Fibroblast of skin of abdomen (primary cell): ENCODE results near the gene CLEC1A.
A peak's percentile ranks its signal among the peaks of the same experiment; 100 is the strongest.

Experiments
- DNase-seq: peaks from one replicate; pipeline ENCODE4 v3.0.0-alpha.2; 2013

CLEC1A gene

DNA sequence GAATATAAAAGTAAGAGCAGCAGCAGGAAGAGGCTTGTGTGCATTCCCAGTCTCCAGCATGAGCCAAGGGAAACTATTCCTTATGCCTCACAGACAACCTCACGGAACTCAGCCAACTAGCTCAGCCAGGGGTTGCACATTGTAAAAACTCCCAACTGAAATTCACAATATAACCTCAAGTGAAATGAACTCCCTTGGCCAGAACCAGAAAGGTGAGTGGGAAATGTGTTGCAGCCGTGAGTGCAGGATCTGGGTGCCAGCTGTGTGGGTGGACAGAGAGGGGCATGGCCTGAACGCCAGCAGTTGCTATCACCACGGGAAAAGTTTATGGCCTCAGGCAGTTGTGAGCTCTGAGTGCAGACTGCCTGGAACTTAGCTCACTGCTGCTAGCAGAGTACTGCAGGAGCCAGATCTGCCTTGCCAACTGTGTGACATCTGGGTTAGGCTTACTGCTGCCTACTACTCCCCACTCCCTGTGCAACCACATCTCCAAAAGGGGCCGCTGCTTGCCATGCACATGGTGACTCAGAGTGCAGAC lies 2.3 kb upstream of the CLEC1A start:
- DNase-seq: peak; percentile 75

DNA sequence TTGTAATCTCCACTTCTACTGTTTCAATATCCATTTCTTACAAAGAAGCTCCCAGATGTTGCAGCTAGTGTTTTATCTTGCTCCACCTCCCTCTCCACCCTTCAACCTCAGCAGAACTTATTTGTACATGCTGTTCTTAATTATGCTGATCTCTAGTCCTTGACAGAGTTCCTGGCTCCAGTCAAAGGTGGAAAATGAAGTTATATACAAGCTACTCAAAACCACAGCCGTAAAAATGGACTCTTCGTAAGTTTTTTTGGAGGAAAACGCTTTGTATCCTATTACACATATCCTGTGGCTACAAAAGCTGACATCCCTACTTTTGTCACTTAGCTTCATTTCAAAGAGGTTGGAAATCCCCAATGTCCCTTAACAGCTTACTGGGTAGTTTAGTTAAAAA lies 1.3 kb downstream of the CLEC1A start:
- peak; percentile 56 for DNase-seq

GRCh38 chr12:10095971-10096370 lies 2.8 kb downstream of the CLEC1A start:
- no peak for DNase-seq

GRCh38 chr12:10094646-10095395 lies 4.0 kb downstream of the CLEC1A start:
- DNase-seq: no peak

- no peak for DNase-seq
These were observed 9.6 kb downstream of the CLEC1A start for GRCh38 chr12:10088955-10089900.

- DNase-seq: no peak
These were observed 10.8 kb downstream of the CLEC1A start for GRCh38 chr12:10088031-10088430.

DNA sequence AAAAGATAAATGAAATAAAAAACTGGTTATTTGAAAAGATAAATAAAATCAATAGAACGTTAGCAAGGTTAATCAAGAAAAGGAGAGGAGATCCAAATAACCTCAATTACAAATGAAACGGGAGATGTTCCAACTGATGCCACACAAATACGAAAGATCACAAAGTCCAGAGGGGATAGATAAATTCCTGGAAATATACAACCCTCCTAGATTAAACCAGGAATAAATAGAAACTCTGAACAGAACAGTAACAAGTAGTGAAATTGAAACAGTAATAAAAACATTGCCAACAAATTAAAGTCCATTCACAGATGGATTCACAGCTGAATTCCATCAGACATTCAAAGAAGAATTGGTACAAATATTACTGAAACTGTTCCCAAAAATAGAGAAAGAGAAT lies 12.4 kb downstream of the CLEC1A start:
- no peak for DNase-seq

DNA sequence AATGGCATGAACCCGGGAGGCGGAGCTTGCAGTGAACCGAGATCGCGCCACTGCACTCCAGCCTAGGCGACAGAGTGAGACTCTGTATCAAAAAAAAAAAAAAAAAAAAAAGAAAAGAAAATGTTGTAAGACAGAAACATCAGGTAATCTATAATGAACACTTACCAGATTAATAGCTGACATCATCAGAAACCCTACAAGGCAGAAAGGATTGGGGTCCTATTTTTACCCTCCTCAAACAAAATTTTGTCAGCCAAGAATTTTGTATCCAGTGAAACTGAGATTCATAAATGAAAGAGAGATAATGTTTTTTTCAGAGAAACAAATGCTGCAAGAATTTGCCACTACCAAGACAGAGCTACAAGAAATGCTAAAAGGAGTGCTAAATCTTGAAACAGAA lies 14.1 kb downstream of the CLEC1A start:
- DNase-seq: no peak

- no peak for DNase-seq
These were observed 16.5 kb downstream of the CLEC1A start for GRCh38 chr12:10082117-10082874.

DNA sequence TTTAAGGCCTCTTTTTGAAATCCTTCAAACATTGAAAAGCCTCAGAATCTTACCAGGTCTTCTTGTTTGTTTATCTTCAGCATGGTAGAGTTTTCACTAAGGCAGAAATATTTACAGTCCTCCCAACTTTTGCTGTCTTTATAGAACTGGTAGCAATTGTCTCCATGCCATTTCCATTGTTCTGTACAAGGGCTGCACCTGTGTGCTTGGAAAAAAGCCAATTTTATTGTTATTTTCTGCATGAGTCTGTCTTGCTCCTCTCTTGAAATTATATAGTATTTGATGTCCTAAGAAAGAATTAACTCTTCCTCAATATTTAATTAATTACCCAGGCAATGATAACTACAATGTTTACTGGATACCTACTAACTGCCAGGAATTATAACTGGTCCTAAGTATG lies 23.3 kb downstream of the CLEC1A start:
- DNase-seq: no peak

- DNase-seq: peak; percentile 2
These were observed 25.5 kb downstream of the CLEC1A start for GRCh38 chr12:10073261-10073660.

DNA sequence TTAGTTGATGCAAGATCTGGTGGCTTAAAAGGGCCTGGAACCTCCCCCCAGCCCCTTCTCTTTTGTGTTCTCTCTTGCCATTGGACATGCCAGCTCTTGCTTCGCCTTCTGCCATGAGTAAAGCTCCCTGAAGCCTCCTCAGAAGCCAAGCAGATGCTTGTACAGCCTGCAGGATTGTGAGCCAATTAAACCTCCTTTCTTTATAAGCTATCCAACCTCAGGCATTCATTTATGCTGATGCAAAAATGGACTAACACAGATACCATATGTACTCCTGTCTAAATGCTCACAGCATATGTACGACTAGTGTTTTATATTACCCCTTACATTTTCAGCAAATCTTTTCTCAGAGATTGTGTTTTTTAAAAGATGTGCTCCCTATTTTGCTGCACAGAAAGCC lies 26.7 kb downstream of the CLEC1A start:
- peak; percentile 7 for DNase-seq

DNA sequence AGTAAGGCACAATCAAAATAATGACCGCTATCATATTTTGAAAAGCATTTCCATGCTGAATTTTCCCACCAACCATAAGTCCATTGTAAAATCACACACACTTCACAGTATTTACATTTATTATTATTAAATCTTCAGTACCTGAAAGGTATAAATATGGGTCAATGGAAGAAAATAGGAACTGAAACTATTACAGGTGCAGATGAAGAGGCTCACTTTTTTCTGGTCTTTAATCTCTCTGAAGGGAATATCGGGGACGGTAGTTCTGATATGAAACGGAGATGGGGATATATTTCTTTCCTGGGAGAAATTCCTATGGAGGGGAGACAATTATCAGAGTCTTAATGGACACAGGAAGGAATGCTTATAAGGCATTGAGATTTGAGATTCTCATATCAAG lies 28.4 kb downstream of the CLEC1A start:
- DNase-seq: no peak

- no peak for DNase-seq
These were observed 28.8 kb downstream of the CLEC1A start for GRCh38 chr12:10069976-10070375.

DNA sequence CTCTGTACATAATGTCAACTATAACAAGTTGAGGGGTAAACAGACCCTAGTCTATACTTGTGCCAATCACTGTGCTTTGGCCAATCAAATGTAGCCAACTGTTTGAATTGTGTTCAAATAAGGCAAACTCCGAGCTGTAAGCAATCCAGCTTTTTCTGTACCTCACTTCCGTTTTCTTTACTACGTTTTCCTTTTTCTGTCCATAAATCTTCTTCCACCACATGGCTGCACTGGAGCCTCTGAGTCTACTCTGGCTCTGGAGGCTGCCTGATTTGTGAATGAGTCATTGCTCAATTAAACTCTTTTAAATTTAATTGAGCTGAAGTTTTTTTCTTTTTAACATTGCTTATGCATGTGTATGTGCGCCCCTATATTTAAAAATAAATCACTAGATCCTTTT lies 29.7 kb downstream of the CLEC1A start:
- DNase-seq: peak; percentile 83

DNA sequence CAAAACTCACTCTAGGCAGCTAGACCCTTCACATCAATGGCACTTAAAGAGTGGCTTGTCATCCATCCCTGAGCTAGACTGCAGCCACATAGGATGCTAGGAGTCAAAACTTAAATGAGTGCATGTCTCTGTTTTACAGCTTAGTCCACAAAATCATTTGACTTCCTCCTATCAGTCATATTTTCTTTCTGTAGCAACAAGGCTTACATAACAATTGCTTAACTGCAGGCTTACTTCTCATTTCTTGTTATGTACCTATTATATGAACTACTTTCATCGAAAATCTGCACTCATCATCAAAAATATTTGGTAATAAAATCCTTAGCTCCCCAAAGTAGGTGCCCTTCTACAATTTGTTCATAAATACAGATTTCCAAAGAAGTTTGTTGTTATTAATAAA lies 30.1 kb downstream of the CLEC1A start:
- no peak for DNase-seq

DNA sequence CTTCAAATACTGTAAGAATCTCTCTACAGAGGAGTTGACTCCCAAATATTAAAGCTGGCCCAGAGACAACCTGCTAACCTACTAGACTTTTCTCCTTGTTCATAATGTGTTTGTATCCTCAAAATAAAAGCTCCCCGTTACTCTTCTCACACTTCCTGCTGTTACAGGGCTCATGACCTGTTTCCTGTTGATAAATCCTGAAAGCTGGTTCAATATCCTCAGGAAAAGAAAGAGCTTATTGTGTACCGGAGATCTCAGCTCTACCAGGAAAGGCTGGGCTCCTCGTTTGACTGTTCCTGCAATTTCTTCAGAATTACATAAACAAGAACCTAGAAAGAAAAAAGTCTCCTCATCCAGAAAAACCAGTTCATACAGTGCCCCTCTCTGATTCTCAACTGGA lies 30.8 kb downstream of the CLEC1A start:
- no peak for DNase-seq

DNA sequence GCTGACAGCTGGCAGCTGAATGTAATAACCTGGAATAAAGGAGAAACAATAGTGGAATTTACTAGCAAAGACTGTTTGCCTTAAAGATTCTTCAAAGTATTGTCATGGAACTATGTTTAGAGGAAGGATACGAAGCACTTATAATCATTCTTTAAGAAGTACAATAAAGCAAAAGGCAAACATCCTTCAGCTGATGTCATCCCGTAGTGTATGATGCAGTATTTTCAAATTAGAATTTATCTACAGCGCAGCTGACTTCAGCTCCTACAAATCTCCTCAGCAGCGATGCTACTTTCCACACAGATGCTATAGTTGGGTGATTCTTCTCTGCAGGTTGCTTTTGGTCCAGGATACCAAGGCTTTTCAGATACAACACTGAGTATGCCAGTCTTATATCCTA lies 31.5 kb downstream of the CLEC1A start:
- DNase-seq: no peak

- no peak for DNase-seq
These were observed 33.5 kb downstream of the CLEC1A start for GRCh38 chr12:10065241-10065640.

- no peak for DNase-seq
These were observed 40.4 kb downstream of the CLEC1A start for GRCh38 chr12:10058387-10058786.

GRCh38 chr12:10052193-10052913 lies 46.4 kb downstream of the CLEC1A start:
- no peak for DNase-seq

DNA sequence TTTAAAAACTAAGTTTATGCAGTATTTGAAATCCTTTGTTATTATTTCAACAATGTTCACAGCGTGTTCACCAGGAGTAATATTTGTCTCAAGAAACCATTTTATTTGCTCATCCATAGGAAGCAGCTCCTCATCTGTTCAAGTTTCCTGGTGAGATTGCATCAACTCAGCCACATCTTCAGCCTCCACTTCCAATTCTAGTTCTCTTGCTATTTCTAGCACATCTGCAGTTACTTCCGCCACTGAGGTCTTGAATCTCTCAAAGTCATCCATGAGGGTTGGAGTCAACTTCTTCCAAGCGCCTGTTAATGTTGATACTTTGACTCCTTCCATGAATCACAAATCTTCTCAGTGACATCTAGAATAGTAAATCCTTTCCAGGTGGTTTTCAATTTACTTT lies 50.3 kb downstream of the CLEC1A start:
- no peak for DNase-seq
